ENCODE results near the gene DNAJA3.

Gene DNAJA3

GRCh38 chr16:4468972-4469371 is 43.3 kb downstream of the DNAJA3 start:
- no peaks in the 10 kb centered on the region for H3K9me3 ChIP-seq (ENCODE audit: severe bottlenecking)
- peaks cover 64% of the 10 kb centered on the region for H3K36me3 ChIP-seq (ENCODE audit: low read depth)
- no peaks in the 10 kb centered on the region for H3K27me3 ChIP-seq (ENCODE audit: insufficient read depth, poor library complexity, severe bottlenecking)
- no peak for TF ChIP-seq CTCF (IDR thresholded peaks at IDR 0.05; ENCODE audit: poor library complexity, severe bottlenecking)
- no peak for ATAC-seq (ENCODE audit: low read depth)
- H3K27ac ChIP-seq (ENCODE audit: poor library complexity, severe bottlenecking), result no peak overlapping the region
- peaks cover 9% of the 10 kb centered on the region for H3K4me1 ChIP-seq (ENCODE audit: insufficient read depth, poor library complexity, severe bottlenecking)
- no peak overlapping the region for H3K4me3 ChIP-seq (ENCODE audit: severe bottlenecking)
- DNase-seq (ENCODE audit: low spot score), result no peak

DNA sequence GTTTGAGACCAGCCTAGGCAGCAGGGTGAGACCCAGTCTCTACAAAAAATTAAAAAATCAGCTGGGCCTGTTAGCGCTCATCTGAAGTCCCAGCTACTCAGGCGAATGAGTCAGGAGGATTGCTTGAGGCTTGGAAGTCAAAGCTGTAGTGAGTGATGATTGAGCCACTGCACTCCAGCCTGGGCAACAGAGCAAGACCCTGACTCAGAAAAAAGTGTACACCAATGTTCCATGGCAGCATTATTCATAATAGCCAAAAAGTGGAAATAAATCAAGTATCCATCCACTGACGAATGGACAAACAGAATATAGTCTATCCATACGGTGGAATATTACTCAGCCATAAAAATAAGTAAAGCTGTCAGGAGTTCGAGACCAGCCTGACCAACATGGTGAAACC is 46.2 kb downstream of the DNAJA3 start:
- no peak for TF ChIP-seq CTCF (IDR thresholded peaks at IDR 0.05; ENCODE audit: poor library complexity, severe bottlenecking)
- Histone ChIP-seq H3K27me3 (ENCODE audit: insufficient read depth, poor library complexity, severe bottlenecking) (no peaks in the 10 kb centered on the region), H3K4me3 (ENCODE audit: severe bottlenecking) (no peak overlapping the region), H3K4me1 (ENCODE audit: insufficient read depth, poor library complexity, severe bottlenecking) (peaks cover 12% of the 10 kb centered on the region), H3K27ac (ENCODE audit: poor library complexity, severe bottlenecking) (no peak overlapping the region), H3K36me3 (ENCODE audit: low read depth) (peaks cover 43% of the 10 kb centered on the region), H3K9me3 (ENCODE audit: severe bottlenecking) (no peaks in the 10 kb centered on the region)
- DNase-seq (ENCODE audit: low spot score) (no peak), ATAC-seq (ENCODE audit: low read depth) (no peak)

- H3K27ac ChIP-seq (ENCODE audit: poor library complexity, severe bottlenecking), result no peak overlapping the region
- ATAC-seq (ENCODE audit: low read depth), result no peak
- TF ChIP-seq CTCF (IDR thresholded peaks at IDR 0.05; ENCODE audit: poor library complexity, severe bottlenecking), result no peak
- peaks cover 37% of the 10 kb centered on the region for H3K36me3 ChIP-seq (ENCODE audit: low read depth)
- H3K27me3 ChIP-seq (ENCODE audit: insufficient read depth, poor library complexity, severe bottlenecking), result no peaks in the 10 kb centered on the region
- no peak for DNase-seq (ENCODE audit: low spot score)
- H3K4me3 ChIP-seq (ENCODE audit: severe bottlenecking), result no peak overlapping the region
- H3K9me3 ChIP-seq (ENCODE audit: severe bottlenecking), result no peaks in the 10 kb centered on the region
- H3K4me1 ChIP-seq (ENCODE audit: insufficient read depth, poor library complexity, severe bottlenecking), result peaks cover 17% of the 10 kb centered on the region
Measured at GRCh38 chr16:4472880-4473279, 47.2 kb downstream of the DNAJA3 start.

DNA sequence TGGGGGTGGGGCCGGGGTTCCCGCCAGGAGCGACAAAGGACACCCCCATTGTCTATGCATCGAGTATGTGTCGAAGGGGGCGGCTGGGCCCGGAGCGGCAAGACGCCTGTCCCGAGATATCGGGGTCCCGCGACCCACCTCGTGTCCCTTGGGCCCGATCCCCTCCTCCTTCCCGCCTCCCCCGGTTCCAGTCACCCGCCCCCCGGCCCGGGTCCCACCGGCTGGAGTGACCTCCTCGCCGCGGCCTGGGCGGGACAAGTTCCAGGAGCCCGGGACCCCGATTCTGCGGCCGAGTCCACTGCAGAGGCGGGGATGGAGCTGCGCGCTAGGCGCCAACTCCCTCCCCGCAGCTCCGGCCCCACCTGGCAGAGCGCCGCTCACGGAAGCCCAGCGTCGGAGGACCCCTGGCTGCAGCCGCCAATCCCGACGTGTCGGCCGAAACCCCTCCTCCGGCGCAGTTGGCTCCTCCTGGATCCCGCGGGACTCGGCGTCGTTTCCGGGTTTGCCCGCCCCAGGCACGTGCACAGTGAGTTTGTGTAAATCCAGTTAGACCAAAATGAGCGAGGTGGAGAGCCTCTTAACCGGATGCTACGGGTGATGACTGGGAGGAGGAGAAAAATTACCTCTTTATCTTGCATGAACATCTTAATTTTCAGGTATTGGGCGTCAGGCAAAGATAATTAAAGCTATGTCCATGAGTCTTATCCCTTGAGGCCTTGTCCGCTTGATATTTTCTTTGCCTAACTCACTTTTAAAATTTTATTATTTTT is 48.7 kb downstream of the DNAJA3 start, which contains the start of gene NMRAL1:
TSS of gene NMRAL1 (minus strand) at position 434 of the 770 bp plus-strand sequence. CDS start 493 bp downstream, outside the sequence.
- Histone ChIP-seq H3K4me3 (ENCODE audit: severe bottlenecking) (peak within 1 kb of the TSS; percentile 50), H3K36me3 (ENCODE audit: low read depth) (peaks cover 35% of the 10 kb centered on the region), H3K27me3 (ENCODE audit: insufficient read depth, poor library complexity, severe bottlenecking) (no peaks in the 10 kb centered on the region), H3K4me1 (ENCODE audit: insufficient read depth, poor library complexity, severe bottlenecking) (peaks cover 23% of the 10 kb centered on the region), H3K27ac (ENCODE audit: poor library complexity, severe bottlenecking) (peak within 1 kb of the TSS; percentile 78), H3K9me3 (ENCODE audit: severe bottlenecking) (no peaks in the 10 kb centered on the region)
- peak; percentile 77 for ATAC-seq (ENCODE audit: low read depth)
- no peak for TF ChIP-seq CTCF (IDR thresholded peaks at IDR 0.05; ENCODE audit: poor library complexity, severe bottlenecking)
- peak; percentile 94 for DNase-seq (ENCODE audit: low spot score)
